ENCODE data around the gene DOLPP1. TPM values are rescaled to one million over a fixed set of nuclear protein-coding genes. Genes with fewer than 3 reads are reported as not detected.

The DOLPP1 gene
- total and polyA plus RNA-seq, 2 of the 13 experiments (the other 11 are each of a cell fraction or from before 2014, with no cell fraction given): 21.0 to 34.1 TPM

DNA sequence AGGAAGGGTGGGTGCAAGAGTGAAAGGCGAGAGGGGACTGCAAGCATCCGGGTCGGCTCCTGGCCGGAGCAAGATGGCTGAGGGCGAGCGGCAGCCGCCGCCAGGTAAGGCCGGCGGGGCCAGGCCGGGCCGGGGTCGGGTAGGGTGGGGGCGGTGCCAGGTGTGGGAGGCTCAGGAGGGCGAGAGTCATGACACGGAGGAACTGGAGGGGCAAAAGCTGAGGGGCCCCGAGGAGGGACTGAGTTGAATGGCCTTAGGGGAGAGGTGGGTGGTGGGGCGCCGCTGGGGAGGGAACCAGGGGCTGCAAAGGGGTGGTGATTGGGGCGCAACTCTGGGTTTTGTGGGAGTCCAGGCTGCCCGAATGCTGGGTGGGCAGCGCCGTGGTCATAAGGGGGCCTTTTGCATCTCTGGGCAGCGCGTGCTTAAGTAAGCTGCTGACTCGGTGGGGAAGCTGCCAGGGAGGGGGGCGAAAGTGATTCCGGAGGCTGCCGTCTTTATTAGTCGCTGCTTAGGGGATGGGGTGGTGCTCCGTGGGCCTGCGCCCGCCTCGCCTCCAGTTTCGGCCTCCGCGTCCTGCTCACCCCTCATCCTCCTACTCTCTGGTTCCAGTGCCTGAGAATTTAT, 30.7 kb downstream of the DOLPP1 start (continued):
- TF ChIP-seq, protein P1, sequence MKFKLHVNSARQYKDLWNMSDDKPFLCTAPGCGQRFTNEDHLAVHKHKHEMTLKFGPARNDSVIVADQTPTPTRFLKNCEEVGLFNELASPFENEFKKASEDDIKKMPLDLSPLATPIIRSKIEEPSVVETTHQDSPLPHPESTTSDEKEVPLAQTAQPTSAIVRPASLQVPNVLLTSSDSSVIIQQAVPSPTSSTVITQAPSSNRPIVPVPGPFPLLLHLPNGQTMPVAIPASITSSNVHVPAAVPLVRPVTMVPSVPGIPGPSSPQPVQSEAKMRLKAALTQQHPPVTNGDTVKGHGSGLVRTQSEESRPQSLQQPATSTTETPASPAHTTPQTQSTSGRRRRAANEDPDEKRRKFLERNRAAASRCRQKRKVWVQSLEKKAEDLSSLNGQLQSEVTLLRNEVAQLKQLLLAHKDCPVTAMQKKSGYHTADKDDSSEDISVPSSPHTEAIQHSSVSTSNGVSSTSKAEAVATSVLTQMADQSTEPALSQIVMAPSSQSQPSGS (CRISPR knock-in tag; IDR thresholded peaks at IDR 0.05): 0 out of 2 replicates have a peak, but pooled peaks have one; percentile 4
- TF ChIP-seq, protein P2, sequence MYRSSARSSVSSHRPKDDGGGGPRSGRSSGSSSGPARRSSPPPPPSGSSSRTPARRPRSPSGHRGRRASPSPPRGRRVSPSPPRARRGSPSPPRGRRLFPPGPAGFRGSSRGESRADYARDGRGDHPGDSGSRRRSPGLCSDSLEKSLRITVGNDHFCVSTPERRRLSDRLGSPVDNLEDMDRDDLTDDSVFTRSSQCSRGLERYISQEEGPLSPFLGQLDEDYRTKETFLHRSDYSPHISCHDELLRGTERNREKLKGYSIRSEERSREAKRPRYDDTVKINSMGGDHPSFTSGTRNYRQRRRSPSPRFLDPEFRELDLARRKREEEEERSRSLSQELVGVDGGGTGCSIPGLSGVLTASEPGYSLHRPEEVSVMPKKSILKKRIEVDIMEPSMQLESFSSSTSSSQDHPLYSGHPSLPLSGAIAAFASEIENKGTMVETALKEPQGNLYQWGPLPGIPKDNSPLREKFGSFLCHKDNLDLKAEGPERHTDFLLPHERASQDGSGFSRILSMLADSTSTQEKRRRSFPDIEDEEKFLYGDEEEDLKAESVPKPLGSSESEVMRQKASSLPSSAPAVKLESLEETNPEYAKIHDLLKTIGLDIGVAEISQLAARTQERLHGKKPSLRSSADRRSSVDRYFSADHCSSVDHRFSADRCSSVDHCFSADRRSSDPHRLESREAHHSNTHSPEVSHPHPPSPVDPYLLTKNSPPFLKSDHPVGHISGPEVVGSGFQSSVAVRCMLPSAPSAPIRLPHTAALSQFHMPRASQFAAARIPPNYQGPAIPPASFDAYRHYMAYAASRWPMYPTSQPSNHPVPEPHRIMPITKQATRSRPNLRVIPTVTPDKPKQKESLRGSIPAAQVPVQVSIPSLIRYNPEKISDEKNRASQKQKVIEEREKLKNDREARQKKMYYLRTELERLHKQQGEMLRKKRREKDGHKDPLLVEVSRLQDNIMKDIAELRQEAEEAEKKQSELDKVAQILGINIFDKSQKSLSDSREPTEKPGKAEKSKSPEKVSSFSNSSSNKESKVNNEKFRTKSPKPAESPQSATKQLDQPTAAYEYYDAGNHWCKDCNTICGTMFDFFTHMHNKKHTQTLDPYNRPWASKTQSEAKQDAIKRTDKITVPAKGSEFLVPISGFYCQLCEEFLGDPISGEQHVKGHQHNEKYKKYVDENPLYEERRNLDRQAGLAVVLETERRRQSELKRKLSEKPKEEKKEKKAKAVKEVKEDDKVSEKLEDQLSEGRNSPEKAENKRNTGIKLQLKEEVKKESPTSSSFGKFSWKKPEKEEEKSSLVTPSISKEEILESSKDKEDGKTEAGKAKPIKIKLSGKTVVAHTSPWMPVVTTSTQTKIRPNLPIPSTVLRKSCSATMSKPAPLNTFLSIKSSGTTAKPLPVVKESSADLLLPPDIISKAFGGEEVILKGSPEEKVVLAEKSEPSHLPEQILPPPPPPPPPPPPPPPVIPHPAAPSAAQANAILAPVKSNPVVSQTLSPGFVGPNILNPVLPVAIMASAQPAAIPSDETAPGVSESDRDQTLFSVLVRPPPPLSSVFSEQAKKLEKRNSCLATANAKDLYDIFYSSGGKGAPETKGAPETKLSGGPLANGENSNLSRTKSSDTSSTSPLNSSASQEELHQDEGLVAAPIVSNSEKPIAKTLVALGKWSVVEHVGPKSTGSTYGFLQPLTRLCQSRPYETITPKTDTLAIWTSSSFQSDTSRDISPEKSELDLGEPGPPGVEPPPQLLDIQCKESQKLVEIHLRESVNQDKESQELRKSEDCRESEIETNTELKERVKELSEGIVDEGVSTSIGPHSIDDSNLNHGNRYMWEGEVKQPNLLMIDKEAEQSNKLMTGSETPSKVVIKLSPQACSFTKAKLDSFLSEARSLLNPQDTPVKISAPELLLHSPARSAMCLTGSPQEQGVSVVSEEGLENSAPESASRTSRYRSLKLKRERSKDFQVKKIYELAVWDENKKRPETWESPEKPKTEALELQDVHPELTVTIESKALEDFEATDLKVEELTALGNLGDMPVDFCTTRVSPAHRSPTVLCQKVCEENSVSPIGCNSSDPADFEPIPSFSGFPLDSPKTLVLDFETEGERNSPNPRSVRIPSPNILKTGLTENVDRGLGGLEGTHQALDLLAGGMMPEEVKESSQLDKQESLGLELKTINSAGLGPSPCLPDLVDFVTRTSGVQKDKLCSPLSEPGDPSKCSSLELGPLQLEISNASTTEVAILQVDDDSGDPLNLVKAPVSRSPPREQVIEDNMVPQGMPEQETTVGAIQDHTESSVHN (CRISPR knock-in tag; IDR thresholded peaks at IDR 0.05): no peak
- TF ChIP-seq AGO2 (optimal IDR thresholded peaks at IDR 0.05; ENCODE audit: low read depth, low read length) (peak; percentile 74), RAD51 (IDR thresholded peaks at IDR 0.05; ENCODE audit: borderline replicate concordance) (no peak), ZNF598 (CRISPR knock-in tag; IDR thresholded peaks at IDR 0.05; ENCODE audit: borderline replicate concordance) (no peak), MEIS2 (CRISPR knock-in tag; IDR thresholded peaks at IDR 0.05) (no peak), ZNF883 (CRISPR knock-in tag; IDR thresholded peaks at IDR 0.05; ENCODE audit: not compliant biosample characterization) (no peak), KLF11 (CRISPR knock-in tag; IDR thresholded peaks at IDR 0.05) (0 out of 2 replicates have a peak, but pooled peaks have one; percentile 42), ZFAT (CRISPR knock-in tag; conservative IDR thresholded peaks at IDR 0.05) (no peak), MATR3 (CRISPR knock-in tag; IDR thresholded peaks at IDR 0.05) (no peak), PCBP1 (IDR thresholded peaks at IDR 0.05; ENCODE audit: borderline replicate concordance, low read depth, low read length) (0 out of 2 replicates have a peak, but pooled peaks have one; percentile 63)
- TF ChIP-seq, protein P3, sequence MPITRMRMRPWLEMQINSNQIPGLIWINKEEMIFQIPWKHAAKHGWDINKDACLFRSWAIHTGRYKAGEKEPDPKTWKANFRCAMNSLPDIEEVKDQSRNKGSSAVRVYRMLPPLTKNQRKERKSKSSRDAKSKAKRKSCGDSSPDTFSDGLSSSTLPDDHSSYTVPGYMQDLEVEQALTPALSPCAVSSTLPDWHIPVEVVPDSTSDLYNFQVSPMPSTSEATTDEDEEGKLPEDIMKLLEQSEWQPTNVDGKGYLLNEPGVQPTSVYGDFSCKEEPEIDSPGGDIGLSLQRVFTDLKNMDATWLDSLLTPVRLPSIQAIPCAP (CRISPR knock-in tag; IDR thresholded peaks at IDR 0.05; ENCODE audit: low read depth): no peak
- TF ChIP-seq, protein P4, sequence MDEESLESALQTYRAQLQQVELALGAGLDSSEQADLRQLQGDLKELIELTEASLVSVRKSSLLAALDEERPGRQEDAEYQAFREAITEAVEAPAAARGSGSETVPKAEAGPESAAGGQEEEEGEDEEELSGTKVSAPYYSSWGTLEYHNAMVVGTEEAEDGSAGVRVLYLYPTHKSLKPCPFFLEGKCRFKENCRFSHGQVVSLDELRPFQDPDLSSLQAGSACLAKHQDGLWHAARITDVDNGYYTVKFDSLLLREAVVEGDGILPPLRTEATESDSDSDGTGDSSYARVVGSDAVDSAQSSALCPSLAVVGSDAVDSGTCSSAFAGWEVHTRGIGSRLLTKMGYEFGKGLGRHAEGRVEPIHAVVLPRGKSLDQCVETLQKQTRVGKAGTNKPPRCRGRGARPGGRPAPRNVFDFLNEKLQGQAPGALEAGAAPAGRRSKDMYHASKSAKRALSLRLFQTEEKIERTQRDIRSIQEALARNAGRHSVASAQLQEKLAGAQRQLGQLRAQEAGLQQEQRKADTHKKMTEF (CRISPR knock-in tag; IDR thresholded peaks at IDR 0.05): peak; percentile 51; the same call in 1 of the 2 replicates
- TF ChIP-seq, protein P5, sequence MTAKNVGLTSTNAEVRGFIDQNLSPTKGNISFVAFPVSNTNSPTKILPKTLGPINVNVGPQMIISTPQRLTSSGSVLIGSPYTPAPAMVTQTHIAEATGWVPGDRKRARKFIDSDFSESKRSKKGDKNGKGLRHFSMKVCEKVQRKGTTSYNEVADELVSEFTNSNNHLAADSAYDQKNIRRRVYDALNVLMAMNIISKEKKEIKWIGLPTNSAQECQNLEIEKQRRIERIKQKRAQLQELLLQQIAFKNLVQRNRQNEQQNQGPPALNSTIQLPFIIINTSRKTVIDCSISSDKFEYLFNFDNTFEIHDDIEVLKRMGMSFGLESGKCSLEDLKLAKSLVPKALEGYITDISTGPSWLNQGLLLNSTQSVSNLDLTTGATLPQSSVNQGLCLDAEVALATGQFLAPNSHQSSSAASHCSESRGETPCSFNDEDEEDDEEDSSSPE (CRISPR knock-in tag; IDR thresholded peaks at IDR 0.05): no peak
- TF ChIP-seq, protein P6, sequence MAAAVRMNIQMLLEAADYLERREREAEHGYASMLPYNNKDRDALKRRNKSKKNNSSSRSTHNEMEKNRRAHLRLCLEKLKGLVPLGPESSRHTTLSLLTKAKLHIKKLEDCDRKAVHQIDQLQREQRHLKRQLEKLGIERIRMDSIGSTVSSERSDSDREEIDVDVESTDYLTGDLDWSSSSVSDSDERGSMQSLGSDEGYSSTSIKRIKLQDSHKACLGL (CRISPR knock-in tag; IDR thresholded peaks at IDR 0.05): peak; percentile 54; the same call in 1 of the 2 replicates

Measured in HepG2 (cell line).